Right ventricle myocardium inferior (tissue), 1 donor: ENCODE measurements around the gene SPATA20. TPM values are rescaled to one million over a fixed set of nuclear protein-coding genes. Genes with fewer than 3 reads are reported as not detected.
A peak's percentile ranks its signal among the peaks of the same experiment; 100 is the strongest.

ENCODE experiments used
- ATAC-seq: fragments of 200-7000 bp; cut with Tn5 transposase; one replicate; pipeline ENCODE4 v1.9.1; 2020; ENCODE audit warnings: mild to moderate bottlenecking, moderate library complexity
- DNase-seq: peaks from one replicate; pipeline ENCODE4 v3.0.0; 2021; ENCODE audit errors: missing footprints
- intact Hi-C: fragments of 100-400 bp; cut with DNase I; formaldehyde crosslinking; loops from one replicate; pipeline ENCODE4 v1.11.0; 2022
- total RNA-seq: library from RNA; stranded (reverse); fragmentation: NEBNext Ultra II Directional; extraction: Animal tissue kit (Norgen Biotek cat#: 25700); gene quantifications from one replicate; pipeline ENCODE4 v1.2.1, GENCODE V29; 2021
- donor health status: DM: no; HTN: yes; CAD: no; lungs with severe emphysema.

The SPATA20 gene
- total RNA-seq, 1 donor from 2014 or later, result 60.4 TPM

DNA sequence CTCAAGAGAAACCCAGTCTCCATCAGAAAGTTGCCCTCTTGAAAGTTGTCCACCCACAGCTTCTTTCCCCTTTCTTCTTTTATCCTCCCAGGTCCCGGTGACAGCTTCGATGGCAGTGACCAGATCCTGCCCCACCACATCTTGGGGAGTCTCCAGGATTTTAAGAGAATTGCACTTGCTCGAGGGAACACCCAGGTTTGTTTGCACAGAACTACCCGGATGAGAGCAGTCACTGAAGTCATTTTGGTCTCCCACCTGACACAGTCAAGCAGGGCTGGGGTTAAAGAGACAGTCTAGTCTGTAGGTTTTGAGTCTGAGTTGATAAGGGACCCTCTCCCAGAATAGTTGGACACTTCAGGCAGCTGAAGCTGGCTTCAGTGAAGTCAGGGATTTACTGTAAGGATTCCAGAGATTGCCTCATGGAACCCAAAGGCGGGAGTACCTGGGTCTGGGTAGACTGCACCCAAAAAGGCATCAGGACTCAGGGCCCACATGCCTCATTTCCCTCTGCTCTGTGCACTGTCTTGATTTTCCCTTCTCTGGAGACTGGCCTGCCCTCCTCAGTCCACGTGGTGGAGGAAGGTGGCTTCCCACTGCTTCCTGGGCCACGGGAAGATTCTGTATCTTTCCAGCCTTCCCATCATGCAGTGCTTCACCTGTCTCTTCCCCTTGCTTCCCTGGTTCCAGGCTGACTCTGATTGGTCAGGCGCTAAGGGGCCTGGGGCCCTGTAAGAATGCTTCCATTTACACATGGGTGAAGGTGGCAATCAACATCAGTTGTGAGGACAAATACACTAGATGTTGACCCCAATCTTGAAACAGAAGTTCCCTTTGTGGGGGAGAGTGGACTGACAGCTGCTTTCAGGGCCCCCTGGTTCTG is 29.2 kb upstream of the SPATA20 start:
- ATAC-seq (no peak), DNase-seq (no peak)
- intact Hi-C loops, result no loop called here

GRCh38 chr17:50518384-50519023 is 28.5 kb upstream of the SPATA20 start:
- DNase-seq (no peak), ATAC-seq (no peak)
- intact Hi-C loops, result no loop called here

GRCh38 chr17:50519141-50519834 is 27.7 kb upstream of the SPATA20 start:
- intact Hi-C loops, result no loop called here
- DNase-seq, result no peak
- ATAC-seq, result no peak

DNA sequence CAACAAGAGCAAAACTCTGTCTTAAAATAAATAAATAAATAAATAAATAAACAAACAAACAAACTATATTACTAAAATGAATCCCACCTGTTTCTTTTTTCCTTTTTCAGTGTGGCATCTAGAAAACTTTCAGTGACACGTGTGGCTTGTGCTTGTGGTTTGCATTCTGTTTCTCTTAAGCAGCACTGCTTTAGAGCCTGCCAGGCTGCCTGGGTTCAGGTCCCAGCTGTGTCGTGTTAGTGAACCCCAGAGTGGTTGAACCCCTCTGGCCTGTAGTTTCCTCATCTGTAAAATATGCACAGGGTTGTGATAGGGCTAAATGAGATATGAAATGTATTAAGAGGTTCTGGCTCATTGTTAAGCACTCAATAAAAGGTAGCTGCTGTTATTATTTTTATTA is 26.5 kb upstream of the SPATA20 start:
- no peak for ATAC-seq
- DNase-seq, result no peak
- intact Hi-C loops, result no loop called here

DNA sequence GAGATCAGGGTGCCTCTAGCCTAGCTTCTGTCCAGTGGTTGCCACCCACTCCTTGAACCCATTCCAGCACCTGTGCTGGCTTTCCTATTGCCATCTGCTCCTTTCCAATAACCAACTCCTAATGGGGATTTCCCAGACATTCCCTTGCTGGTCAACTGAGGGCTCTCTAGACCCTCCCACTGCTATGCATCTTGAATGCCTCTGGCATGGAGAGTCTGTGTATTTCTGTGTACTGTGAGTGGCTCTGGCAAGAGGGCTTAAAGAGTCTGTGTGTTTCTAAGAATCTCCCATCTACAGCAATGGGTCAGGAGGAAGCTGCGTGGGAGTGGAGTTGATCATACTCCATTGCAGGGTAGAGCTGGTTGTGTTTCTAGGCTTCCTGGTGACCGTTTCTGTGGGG is 25.5 kb upstream of the SPATA20 start:
- ATAC-seq, result no peak
- no peak for DNase-seq
- intact Hi-C loops, result no loop called here

- ATAC-seq (no peak), DNase-seq (no peak)
- intact Hi-C loops, result no loop called here
These were observed 24.2 kb upstream of the SPATA20 start for GRCh38 chr17:50522766-50523165.

DNA sequence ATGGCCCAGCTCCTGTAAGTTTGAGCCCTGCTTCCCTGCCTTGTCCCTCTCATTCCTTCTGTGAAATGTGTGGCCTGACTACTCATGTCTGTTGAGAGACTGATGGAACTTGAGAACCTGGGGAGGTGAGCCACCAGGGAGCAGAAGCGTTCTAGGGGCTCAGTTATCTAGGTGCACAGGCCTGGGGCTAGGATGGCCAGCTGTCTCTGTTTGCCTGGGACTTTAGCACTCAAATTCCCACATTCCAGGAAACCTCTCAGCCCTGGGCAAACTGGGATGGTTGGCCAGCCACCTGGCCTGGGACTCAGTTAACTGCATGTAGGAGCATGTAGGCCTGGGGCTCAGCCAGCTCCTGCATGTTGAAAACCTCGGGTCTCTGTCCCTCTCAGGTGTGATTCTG is 23.8 kb upstream of the SPATA20 start:
- intact Hi-C loops, result no loop called here
- DNase-seq (no peak), ATAC-seq (no peak)

DNA sequence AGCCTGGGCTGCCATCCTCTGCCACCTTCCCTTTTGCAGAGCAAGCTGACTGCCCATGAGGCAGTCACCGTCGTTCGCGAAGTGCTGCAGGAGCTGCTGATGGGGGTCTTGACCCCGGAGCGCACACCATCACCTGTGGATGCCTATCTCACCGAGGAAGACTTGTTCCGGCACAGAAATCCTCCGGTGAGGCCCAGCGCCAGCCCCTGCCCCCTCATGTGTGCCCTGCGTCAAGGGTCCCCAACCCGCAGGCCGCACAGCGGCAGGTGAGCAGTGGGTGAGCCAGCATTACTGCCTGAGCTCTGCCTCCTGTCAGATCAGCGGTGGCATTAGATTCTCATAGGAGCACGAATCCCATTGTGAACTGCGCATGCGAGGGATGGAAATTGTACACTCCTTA is 22.1 kb upstream of the SPATA20 start:
- DNase-seq (no peak), ATAC-seq (no peak)
- intact Hi-C loops, result no loop called here

DNA sequence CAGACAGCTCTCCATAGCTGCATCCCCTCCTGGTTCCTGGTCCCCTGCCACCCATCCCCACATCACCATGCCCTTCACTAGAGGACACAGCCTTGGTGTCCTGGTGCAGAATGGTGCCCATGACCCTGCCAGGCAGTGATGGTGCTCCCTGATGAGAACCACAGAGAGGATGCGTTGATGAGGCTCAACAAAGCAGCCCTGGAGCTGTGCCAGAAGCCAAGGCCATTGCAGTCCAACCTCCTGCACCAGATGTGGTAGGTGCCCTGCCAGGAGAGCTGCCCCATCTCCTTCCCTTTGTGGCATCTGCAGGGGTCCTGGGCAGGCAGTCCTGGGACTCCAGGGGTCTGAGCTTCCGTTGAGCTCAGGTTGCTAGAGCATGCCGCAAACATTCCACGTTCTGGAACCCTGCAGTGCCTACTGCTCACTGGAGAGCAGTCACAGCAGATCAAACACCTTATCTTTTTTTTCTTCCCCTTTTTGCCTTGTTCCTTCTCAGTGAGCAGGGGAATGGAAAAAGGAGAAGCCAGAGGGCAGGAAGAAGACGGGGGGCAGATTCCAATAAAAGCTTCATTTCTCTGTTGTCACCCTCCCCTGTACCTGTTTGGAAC is 19.7 kb upstream of the SPATA20 start:
- intact Hi-C loops, result no loop called here
- DNase-seq (no peak), ATAC-seq (no peak)

GRCh38 chr17:50527949-50528474 is 19.0 kb upstream of the SPATA20 start:
- intact Hi-C loops, result no loop called here
- DNase-seq, result no peak
- no peak for ATAC-seq

- DNase-seq, result no peak
- ATAC-seq, result no peak
- intact Hi-C loops, result no loop called here
These were observed 17.1 kb upstream of the SPATA20 start for GRCh38 chr17:50529849-50530248.

GRCh38 chr17:50531428-50532025 is 15.4 kb upstream of the SPATA20 start:
- ATAC-seq (no peak), DNase-seq (no peak)
- intact Hi-C loops, result loop anchor here (2.0 kb wide), 1 partner anchor 49 kb away; no protein-coding TSS in a partner anchor

- peak; percentile 29 for ATAC-seq
These were observed 14.4 kb upstream of the SPATA20 start, which contains the start of gene EPN3 for GRCh38 chr17:50532452-50533024. TSS of gene EPN3 (plus strand) at chr17:50532735. CDS start at chr17:50536557, 3,822 bp downstream.

DNA sequence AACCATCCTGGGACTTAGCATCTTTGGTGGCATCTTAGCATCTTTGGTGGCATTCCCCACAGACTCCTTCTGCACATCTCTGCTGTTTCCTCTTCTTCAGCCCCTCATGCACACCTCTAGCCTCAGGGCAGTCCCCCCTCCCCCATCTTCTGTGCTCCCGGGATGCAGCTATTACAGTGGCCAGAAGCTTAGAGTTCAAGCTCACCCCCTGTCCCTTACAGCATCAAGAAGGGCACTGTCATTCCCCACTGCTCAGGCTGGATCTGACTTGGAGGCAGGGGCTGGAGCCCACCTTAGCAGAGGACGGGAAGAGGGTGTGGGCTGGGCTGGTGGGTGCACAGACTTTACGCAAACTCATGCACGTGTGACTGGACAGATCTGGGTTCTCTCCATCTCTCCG is 13.8 kb upstream of the SPATA20 start:
- peak; percentile 15 for ATAC-seq
- intact Hi-C loops, result loop anchor here (2.0 kb wide), 1 partner anchor 50 kb away; no protein-coding TSS in a partner anchor
- DNase-seq, result no peak

More at GRCh38 chr17:50532452-50533024, 14.4 kb upstream of the SPATA20 start, which contains the start of gene EPN3:
- DNase-seq, result no peak
- intact Hi-C loops, result loop anchor here (2.0 kb wide), 1 partner anchor 50 kb away; no protein-coding TSS in a partner anchor

GRCh38 chr17:50533720-50534148 is 13.2 kb upstream of the SPATA20 start:
- intact Hi-C loops, result loop anchor here (2.0 kb wide), 1 partner anchor 51 kb away; no protein-coding TSS in a partner anchor
- peak; percentile 82 for ATAC-seq
- DNase-seq, result peak; percentile 85

GRCh38 chr17:50534222-50534978 is 12.6 kb upstream of the SPATA20 start:
- ATAC-seq (peak; percentile 53), DNase-seq (no peak)
- intact Hi-C loops, result no loop called here

DNA sequence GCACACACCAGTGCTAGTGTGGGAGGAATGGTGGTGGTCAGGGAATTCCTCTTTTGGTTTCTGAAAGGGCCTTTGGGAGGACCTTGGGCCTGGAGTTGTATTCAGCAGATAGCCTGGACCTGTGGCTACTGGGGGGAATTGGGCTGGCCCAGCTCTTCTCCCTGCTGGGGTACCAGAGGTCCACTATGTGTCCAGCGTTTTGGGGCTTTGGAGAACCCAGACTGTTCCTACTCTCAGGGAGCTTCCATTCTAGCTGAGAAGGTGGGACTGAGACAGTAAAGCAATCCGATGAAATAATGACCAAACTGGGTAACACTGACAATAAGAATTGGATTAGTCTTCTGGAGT is 12.0 kb upstream of the SPATA20 start:
- no peak for ATAC-seq
- intact Hi-C loops, result no loop called here
- no peak for DNase-seq
